Smooth muscle cell (in vitro differentiated cells): ENCODE measurements around the gene JARID2. TPM values are rescaled to one million over a fixed set of nuclear protein-coding genes. Genes with fewer than 3 reads are reported as not detected.

Experiments used
- DNase-seq: peaks from one replicate; lab custom pipeline; 2025; ENCODE audit not compliant: unreplicated experiment; lab: John Stamatoyannopoulos, UW
- H2AFZ ChIP-seq: fragments of 200-600 bp; sonication (generic); 2 replicates; pipeline ENCODE4 v1.6.0; 2016; ENCODE audit warnings: antibody characterized with exemption, low read depth, mild to moderate bottlenecking
- H3F3A ChIP-seq: fragments of 200-600 bp; sonication (generic); 2 replicates; pipeline ENCODE4 v1.6.0; 2017; ENCODE audit warnings: antibody characterized with exemption, low read depth
- H3K27ac ChIP-seq: fragments of 200-600 bp; sonication (generic); 2 replicates; pipeline ENCODE4 v1.5.1; 2016; ENCODE audit warnings: low read depth, mild to moderate bottlenecking
- H3K27me3 ChIP-seq: fragments of 200-600 bp; sonication (generic); 2 replicates; pipeline ENCODE4 v1.6.1; 2016; ENCODE audit warnings: low read depth, mild to moderate bottlenecking
- H3K36me3 ChIP-seq: fragments of 200-600 bp; sonication (generic); 2 replicates; pipeline ENCODE4 v1.5.1; 2016; ENCODE audit warnings: low read depth
- H3K4me1 ChIP-seq: fragments of 200-600 bp; sonication (generic); 2 replicates; pipeline ENCODE4 v1.5.1; 2016; ENCODE audit warnings: low read depth
- H3K4me2 ChIP-seq: fragments of 200-600 bp; sonication (generic); 2 replicates; pipeline ENCODE4 v1.6.0; 2016; ENCODE audit warnings: mild to moderate bottlenecking
- H3K4me3 ChIP-seq: fragments of 200-600 bp; sonication (generic); 2 replicates; pipeline ENCODE4 v1.5.1; 2016; ENCODE audit warnings: mild to moderate bottlenecking
- H3K79me2 ChIP-seq: fragments of 200-600 bp; sonication (generic); 2 replicates; pipeline ENCODE4 v1.6.0; 2016; ENCODE audit warnings: low read depth, mild to moderate bottlenecking
- H3K9ac ChIP-seq: fragments of 200-600 bp; sonication (generic); 2 replicates; pipeline ENCODE4 v1.6.0; 2016; ENCODE audit warnings: low read depth
- H3K9me3 ChIP-seq: fragments of 200-600 bp; sonication (generic); replicated peaks from 2 replicates; pipeline ENCODE4 v1.5.1; 2016; ENCODE audit warnings: low read depth
- H4K20me1 ChIP-seq: fragments of 200-600 bp; sonication (generic); 2 replicates; pipeline ENCODE4 v1.6.0; 2016; ENCODE audit warnings: low read depth
- CTCF ChIP-seq: fragments of 200-600 bp; sonication (generic); IDR thresholded peaks from 2 replicates; pipeline ENCODE4 v1.5.1; 2017; ENCODE audit warnings: borderline replicate concordance, mild to moderate bottlenecking, antibody characterized with exemption; ENCODE audit not compliant: insufficient read depth, poor library complexity, severe bottlenecking
- WGBS: methylation state at CpG from one replicate; pipeline ENCODE4 v1.1.7; 2016; ENCODE audit warnings: low lambda C conversion rate; 5-methylcytosine and 5-hydroxymethylcytosine counted together
- polyA plus RNA-seq: library from polyadenylated mRNA; unstranded; fragments of >200 nt; fragmentation: Nextera tagmentation; extraction: Ambion mirVana; gene quantifications from 2 replicates; pipeline ENCODE4 v1.2.1, GENCODE V29; 2016
- total RNA-seq: library from RNA; depleted of rRNA; stranded (reverse); fragments of >200 nt; gene quantifications from 2 replicates; pipeline ENCODE4 v1.2.3, GENCODE V29; 2014

JARID2 gene
- total and polyA plus RNA-seq, 2 experiments from 2014 or later = 5.2 to 10.2 TPM

- H3K9ac ChIP-seq = no peak overlapping the region
- peaks cover 100% of the 10 kb centered on the region for H4K20me1 ChIP-seq
- DNase-seq = no peak
- no peak for TF ChIP-seq CTCF
- peaks cover 41% of the 10 kb centered on the region for H3K4me1 ChIP-seq
- no peaks in the 10 kb centered on the region for H3K27me3 ChIP-seq
- no peak overlapping the region for H3K4me2 ChIP-seq
- peaks cover 27% of the 10 kb centered on the region for H3F3A ChIP-seq
- H3K27ac ChIP-seq = no peak overlapping the region
- no peak overlapping the region for H3K4me3 ChIP-seq
- H3K9me3 ChIP-seq = no peaks in the 10 kb centered on the region
- peaks cover 32% of the 10 kb centered on the region for H3K79me2 ChIP-seq
- no peaks in the 10 kb centered on the region for H3K36me3 ChIP-seq
- WGBS = 65% methylated on average over 7 of the region's 7 CpGs
- H2AFZ ChIP-seq = no peak overlapping the region
Observed at GRCh38 chr6:15303162-15303919, 57.5 kb downstream of the JARID2 start.

- H3K4me3 ChIP-seq = no peak overlapping the region
- H3K4me1 ChIP-seq = peaks cover 47% of the 10 kb centered on the region
- no peak overlapping the region for H3K9ac ChIP-seq
- H3K27ac ChIP-seq = no peak overlapping the region
- H3F3A ChIP-seq = peaks cover 26% of the 10 kb centered on the region
- peaks cover 100% of the 10 kb centered on the region for H4K20me1 ChIP-seq
- no peaks in the 10 kb centered on the region for H3K27me3 ChIP-seq
- TF ChIP-seq CTCF = no peak
- H3K79me2 ChIP-seq = peaks cover 32% of the 10 kb centered on the region
- DNase-seq = no peak
- H3K36me3 ChIP-seq = no peaks in the 10 kb centered on the region
- no peak overlapping the region for H2AFZ ChIP-seq
- H3K9me3 ChIP-seq = no peaks in the 10 kb centered on the region
- WGBS = 22% methylated on average over 6 of the region's 6 CpGs
- H3K4me2 ChIP-seq = no peak overlapping the region
Observed at GRCh38 chr6:15303920-15304291, 58.0 kb downstream of the JARID2 start.

- Histone ChIP-seq H3K4me3 (no peak overlapping the region), H3K4me1 (peaks cover 49% of the 10 kb centered on the region), H3K27me3 (no peaks in the 10 kb centered on the region), H2AFZ (no peak overlapping the region), H3F3A (peaks cover 21% of the 10 kb centered on the region), H3K79me2 (peaks cover 38% of the 10 kb centered on the region), H4K20me1 (peaks cover 100% of the 10 kb centered on the region), H3K9ac (no peak overlapping the region), H3K9me3 (no peaks in the 10 kb centered on the region), H3K36me3 (no peaks in the 10 kb centered on the region), H3K27ac (no peak overlapping the region), H3K4me2 (no peak overlapping the region)
- no peak for DNase-seq
- no peak for TF ChIP-seq CTCF
- 31% methylated on average over 4 of the region's 4 CpGs for whole genome bisulfite sequencing
Observed at GRCh38 chr6:15304337-15305042, 58.6 kb downstream of the JARID2 start.
